Naive B cell (primary cell): ENCODE measurements around the gene CMKLR1. TPM values are rescaled to one million over a fixed set of nuclear protein-coding genes. Genes with fewer than 3 reads are reported as not detected.

Experiments
- ATAC-seq, 2 donors: fragments of 150-1000 bp; cut with Tn5 transposase; 2 replicates each; pipeline ENCODE4 v1.10.0; 2021; ENCODE audit warnings: low read depth in 2 of 2, mild to moderate bottlenecking in 2 of 2, moderate library complexity in 2 of 2
- DNase-seq: peaks from one replicate; pipeline ENCODE4 v3.0.0; 2022
- H3K27ac Mint-ChIP-seq, 6 donors: one replicate each; pipeline ENCODE4 v1.8.0; 2020 to 2022; ENCODE audit warnings: mild to moderate bottlenecking in 6 of 6, mixed read lengths in 6 of 6, moderate library complexity in 5 of 6, inconsistent platforms in 2 of 6
- H3K27me3 Mint-ChIP-seq, 3 donors: one replicate each; pipeline ENCODE4 v1.8.0; 2021 to 2022; ENCODE audit warnings: mixed read lengths in 3 of 3, mild to moderate bottlenecking in 1 of 3
- H3K36me3 Mint-ChIP-seq, 2 donors: one replicate each; pipeline ENCODE4 v1.8.0; 2020 to 2022; ENCODE audit warnings: mixed read lengths in 2 of 2, inconsistent platforms in 1 of 2, mild to moderate bottlenecking in 1 of 2
- H3K4me1 Mint-ChIP-seq, 3 donors: one replicate each; pipeline ENCODE4 v1.8.0; 2020 to 2022; ENCODE audit warnings: mixed read lengths in 3 of 3, inconsistent platforms in 1 of 3, mild to moderate bottlenecking in 1 of 3, moderate library complexity in 1 of 3
- H3K4me3 Mint-ChIP-seq, 8 donors: one replicate each; pipeline ENCODE4 v1.8.0; 2020 to 2022; ENCODE audit warnings: mild to moderate bottlenecking in 8 of 8, mixed read lengths in 8 of 8, moderate library complexity in 8 of 8, inconsistent platforms in 2 of 8
- H3K9me3 Mint-ChIP-seq, 7 donors: one replicate each; pipeline ENCODE4 v1.8.0; 2020 to 2022; ENCODE audit warnings: mixed read lengths in 7 of 7, mild to moderate bottlenecking in 5 of 7, inconsistent platforms in 2 of 7, moderate library complexity in 1 of 7
- polyA plus RNA-seq, 6 donors: library from polyadenylated mRNA; unstranded; fragments of 300-500 nt; fragmentation: Illumina TruSeq; gene quantifications; one replicate each; pipeline ENCODE4 v1.2.3, GENCODE V29; 2021; ENCODE audit warnings: low read depth in 6 of 6

The CMKLR1 gene
- polyA plus RNA-seq, 6 donors from 2014 or later, result 0.09 TPM; not detected in 5

DNA sequence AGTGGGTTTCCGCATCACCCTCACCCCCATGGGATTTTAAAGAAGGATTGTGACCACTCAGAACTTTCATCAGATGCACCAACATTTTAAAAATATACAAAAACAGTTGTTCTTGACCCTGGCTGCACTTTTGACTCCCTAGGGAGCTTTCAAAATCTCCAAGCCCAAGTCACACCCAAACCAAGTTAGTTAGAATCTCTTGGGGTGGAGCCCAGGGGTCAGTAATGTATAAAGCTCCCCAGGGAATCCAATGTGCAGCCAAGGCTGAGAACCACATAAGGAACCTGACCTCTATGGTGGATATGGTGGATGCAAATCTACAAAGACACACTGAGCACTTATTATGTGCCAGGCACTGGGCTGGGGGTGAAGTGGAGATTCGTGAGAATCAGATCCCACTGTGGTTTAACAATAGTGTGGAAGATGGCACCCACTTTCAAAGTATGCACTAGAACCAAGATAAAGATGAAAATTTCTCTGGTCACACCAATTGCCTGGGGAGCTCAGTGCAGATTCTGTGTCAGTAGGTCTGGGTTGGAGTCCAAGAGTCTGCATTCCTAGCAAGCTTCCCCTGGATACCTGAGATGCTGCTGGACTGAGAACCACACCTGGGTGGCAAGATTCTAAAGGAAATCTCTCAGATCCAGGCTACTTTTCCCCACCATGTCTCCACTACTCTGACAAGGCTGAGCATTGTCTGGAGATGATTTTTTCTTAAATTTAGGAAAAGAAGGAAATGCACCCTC is 18.9 kb upstream of the CMKLR1 start:
- no peak overlapping the region for H3K4me3 Mint-ChIP-seq
- H3K4me1 Mint-ChIP-seq, result no peaks in the 10 kb centered on the region
- DNase-seq (no peak), ATAC-seq (no peak)
- H3K27ac Mint-ChIP-seq, result peak overlapping the region in 1 of 6 donors; percentile 47
- peaks cover 25 to 42% (median 26%) of the 10 kb centered on the region in 3 donors for H3K27me3 Mint-ChIP-seq
- H3K9me3 Mint-ChIP-seq, result peaks cover 0 to 3% (median 0%) of the 10 kb centered on the region in 7 donors
- no peaks in the 10 kb centered on the region for H3K36me3 Mint-ChIP-seq

DNA sequence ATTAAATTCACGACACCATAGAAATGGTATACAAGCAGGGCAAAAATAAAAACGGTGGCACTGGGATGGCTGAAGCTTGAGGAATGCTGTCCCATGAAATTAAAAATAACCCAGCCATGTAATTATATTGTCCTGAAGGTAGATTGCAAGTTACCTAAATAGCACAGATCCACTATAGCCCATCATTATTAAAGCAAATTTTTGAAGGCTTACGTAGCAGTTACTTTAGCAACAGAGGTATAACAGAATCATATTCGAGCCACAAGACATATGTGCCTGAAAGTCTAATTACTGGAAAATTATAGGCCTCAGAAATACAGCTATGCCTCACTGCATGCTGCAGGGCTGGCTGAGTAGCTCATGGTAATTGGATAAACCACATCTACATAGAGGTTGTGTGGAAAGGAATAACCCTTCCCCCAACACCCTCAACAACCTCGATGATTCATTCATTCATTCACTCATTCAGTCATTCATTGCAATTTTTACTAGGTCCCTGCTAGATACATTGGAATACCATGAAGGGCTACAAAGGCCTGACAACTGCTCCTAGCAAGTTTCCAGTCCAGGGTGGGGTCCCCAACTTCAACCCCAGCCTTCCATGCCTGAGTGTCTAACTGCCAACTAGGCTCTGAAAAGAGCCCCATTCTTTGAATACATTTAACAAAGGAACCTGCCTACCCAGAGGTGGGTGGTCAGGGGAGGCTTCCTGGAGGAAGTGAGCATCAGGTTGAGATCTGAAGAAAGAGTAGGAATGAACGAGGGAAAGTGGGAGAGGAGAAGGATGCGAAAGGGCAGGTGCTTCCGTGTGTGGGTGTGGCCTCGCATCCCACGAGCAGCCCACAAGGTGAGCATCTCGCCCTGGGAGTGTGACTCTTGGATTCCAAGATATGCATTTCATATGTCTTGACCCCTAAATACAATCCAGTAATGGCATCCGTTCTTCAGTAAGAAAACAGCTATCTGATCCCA is 18.0 kb upstream of the CMKLR1 start:
- DNase-seq (no peak), ATAC-seq (no peak)
- Mint-ChIP-seq H3K9me3 (peaks cover 0 to 3% (median 0%) of the 10 kb centered on the region in 7 donors), H3K4me3 (no peak overlapping the region), H3K4me1 (no peaks in the 10 kb centered on the region), H3K27me3 (peaks cover 21 to 44% (median 32%) of the 10 kb centered on the region in 3 donors), H3K27ac (no peak overlapping the region), H3K36me3 (no peaks in the 10 kb centered on the region)

- Mint-ChIP-seq H3K27ac (no peak overlapping the region), H3K27me3 (peaks cover 26 to 49% (median 28%) of the 10 kb centered on the region in 3 donors), H3K4me1 (no peaks in the 10 kb centered on the region), H3K36me3 (no peaks in the 10 kb centered on the region), H3K9me3 (peaks cover 0 to 8% (median 3%) of the 10 kb centered on the region in 7 donors), H3K4me3 (no peak overlapping the region)
- DNase-seq (no peak), ATAC-seq (no peak)
These were observed 16.0 kb upstream of the CMKLR1 start for GRCh38 chr12:108355069-108355468.

DNA sequence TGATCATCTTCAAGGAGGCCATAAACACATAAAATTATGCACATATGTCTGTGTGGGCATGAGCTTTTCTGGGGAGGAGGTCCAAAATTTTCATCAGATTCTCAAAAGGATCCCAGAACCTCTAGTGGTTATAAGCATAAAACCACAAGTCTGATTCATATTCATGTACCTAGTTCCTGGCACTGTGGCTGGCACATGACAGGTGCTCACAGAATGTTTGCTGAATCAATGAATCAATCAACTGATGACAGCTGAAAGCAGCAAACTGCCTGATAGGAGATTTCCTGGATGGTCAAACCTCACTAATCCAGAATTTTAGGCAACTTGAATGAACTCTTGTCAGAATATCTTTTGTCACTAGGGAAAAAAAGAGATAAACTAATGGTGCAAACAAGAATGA is 13.5 kb upstream of the CMKLR1 start:
- Mint-ChIP-seq H3K4me3 (no peak overlapping the region), H3K36me3 (no peaks in the 10 kb centered on the region), H3K27me3 (peaks cover 13 to 35% (median 27%) of the 10 kb centered on the region in 3 donors), H3K9me3 (peaks cover 2 to 17% (median 6%) of the 10 kb centered on the region in 7 donors), H3K4me1 (no peaks in the 10 kb centered on the region), H3K27ac (no peak overlapping the region)
- ATAC-seq (no peak), DNase-seq (no peak)

- Mint-ChIP-seq H3K9me3 (peaks cover 2 to 17% (median 5%) of the 10 kb centered on the region in 7 donors), H3K36me3 (no peaks in the 10 kb centered on the region)
These were observed 11.4 kb upstream of the CMKLR1 start for GRCh38 chr12:108350511-108350910.

GRCh38 chr12:108349278-108349688 is 10.2 kb upstream of the CMKLR1 start:
- H3K4me1 Mint-ChIP-seq, result no peaks in the 10 kb centered on the region
- DNase-seq, result no peak
- peaks cover 21 to 28% (median 28%) of the 10 kb centered on the region in 3 donors for H3K27me3 Mint-ChIP-seq
- H3K36me3 Mint-ChIP-seq, result no peaks in the 10 kb centered on the region
- H3K4me3 Mint-ChIP-seq, result no peak overlapping the region
- no peak for ATAC-seq
- no peak overlapping the region for H3K27ac Mint-ChIP-seq
- H3K9me3 Mint-ChIP-seq, result peaks cover 2 to 22% (median 7%) of the 10 kb centered on the region in 7 donors

More at GRCh38 chr12:108350511-108350910, 11.4 kb upstream of the CMKLR1 start:
- peaks cover 17 to 33% (median 21%) of the 10 kb centered on the region in 3 donors for H3K27me3 Mint-ChIP-seq
- ATAC-seq, result no peak
- DNase-seq, result no peak
- H3K4me1 Mint-ChIP-seq, result no peaks in the 10 kb centered on the region
- no peak overlapping the region for H3K27ac Mint-ChIP-seq
- no peak overlapping the region for H3K4me3 Mint-ChIP-seq

- DNase-seq (no peak), ATAC-seq (no peak)
- H3K27ac Mint-ChIP-seq, result no peak overlapping the region
- H3K27me3 Mint-ChIP-seq, result peaks cover 21 to 27% (median 25%) of the 10 kb centered on the region in 3 donors
- H3K4me1 Mint-ChIP-seq, result no peaks in the 10 kb centered on the region
- peaks cover 2 to 22% (median 7%) of the 10 kb centered on the region in 7 donors for H3K9me3 Mint-ChIP-seq
- H3K36me3 Mint-ChIP-seq, result no peaks in the 10 kb centered on the region
- H3K4me3 Mint-ChIP-seq, result no peak overlapping the region
These were observed 9.7 kb upstream of the CMKLR1 start for GRCh38 chr12:108348842-108349241.

DNA sequence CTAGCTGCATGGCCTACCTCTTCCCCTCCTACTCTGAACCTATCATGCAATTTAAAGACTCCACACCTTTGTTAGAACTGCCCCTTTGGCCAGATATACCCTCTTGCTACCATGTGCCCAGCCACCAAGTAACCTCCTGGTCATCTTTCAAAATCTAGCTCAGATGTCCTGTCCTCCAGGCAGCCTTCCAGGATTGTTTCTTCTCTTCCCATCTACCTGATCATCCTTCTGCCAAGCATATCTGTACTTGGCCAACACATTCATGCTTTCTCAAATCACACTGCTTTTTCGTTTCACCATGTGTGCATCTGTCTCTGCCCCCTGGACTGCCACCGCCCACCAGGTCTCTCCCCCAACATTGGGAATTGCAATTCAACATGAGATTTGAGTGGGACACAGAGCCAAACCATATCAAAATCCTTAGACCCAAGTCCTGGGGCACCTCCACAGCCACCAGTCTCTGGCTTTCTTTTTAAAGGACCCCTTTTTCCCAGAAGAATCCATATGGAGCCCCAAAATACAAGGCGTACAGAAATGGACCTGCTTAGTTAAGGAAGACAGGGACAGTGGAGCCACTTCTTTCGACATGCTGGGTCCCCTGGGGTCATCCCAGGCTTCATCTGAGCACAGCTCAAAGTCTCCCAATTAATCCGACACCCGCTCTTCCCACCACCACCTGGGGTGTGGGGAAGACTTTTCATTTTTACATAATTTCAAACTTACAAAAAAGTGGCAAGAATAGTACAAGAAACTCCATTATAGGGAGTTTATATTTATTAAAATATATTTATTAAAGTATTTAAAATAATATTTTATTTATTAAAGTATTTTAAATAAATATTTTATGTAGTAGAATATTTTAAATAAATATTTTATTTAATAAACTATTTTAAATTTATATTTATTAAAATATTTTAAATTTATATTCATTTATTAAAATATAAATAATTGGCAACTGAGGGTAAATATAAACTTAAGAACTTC is 7.9 kb upstream of the CMKLR1 start:
- Mint-ChIP-seq H3K36me3 (no peaks in the 10 kb centered on the region), H3K27ac (no peak overlapping the region)

GRCh38 chr12:108345716-108346633 is 6.9 kb upstream of the CMKLR1 start:
- Mint-ChIP-seq H3K36me3 (no peaks in the 10 kb centered on the region), H3K4me1 (no peaks in the 10 kb centered on the region), H3K9me3 (peaks cover 0 to 22% (median 7%) of the 10 kb centered on the region in 7 donors), H3K27me3 (peaks cover 16 to 26% (median 16%) of the 10 kb centered on the region in 3 donors), H3K27ac (peak overlapping the region in 2 of 6 donors; percentile 30 to 40), H3K4me3 (no peak overlapping the region)
- DNase-seq (no peak), ATAC-seq (no peak)

More for the DNA sequence above, 7.9 kb upstream of the CMKLR1 start:
- DNase-seq (no peak), ATAC-seq (no peak)
- Mint-ChIP-seq H3K4me1 (no peaks in the 10 kb centered on the region), H3K9me3 (peaks cover 2 to 22% (median 7%) of the 10 kb centered on the region in 7 donors), H3K4me3 (no peak overlapping the region), H3K27me3 (peaks cover 16 to 20% (median 17%) of the 10 kb centered on the region in 3 donors)

GRCh38 chr12:108342985-108343384 is 3.9 kb upstream of the CMKLR1 start:
- DNase-seq, result no peak
- H3K36me3 Mint-ChIP-seq, result no peaks in the 10 kb centered on the region
- no peak for ATAC-seq
- peaks cover 0 to 5% (median 3%) of the 10 kb centered on the region in 7 donors for H3K9me3 Mint-ChIP-seq
- no peak overlapping the region for H3K27ac Mint-ChIP-seq
- H3K27me3 Mint-ChIP-seq, result peaks cover 31 to 56% (median 42%) of the 10 kb centered on the region in 3 donors
- no peak overlapping the region for H3K4me3 Mint-ChIP-seq
- no peaks in the 10 kb centered on the region for H3K4me1 Mint-ChIP-seq

GRCh38 chr12:108341854-108342847 is 3.0 kb upstream of the CMKLR1 start:
- Mint-ChIP-seq H3K27me3 (peaks cover 37 to 64% (median 50%) of the 10 kb centered on the region in 3 donors), H3K27ac (no peak overlapping the region), H3K9me3 (peaks cover 0 to 5% (median 3%) of the 10 kb centered on the region in 7 donors), H3K4me1 (no peaks in the 10 kb centered on the region), H3K36me3 (no peaks in the 10 kb centered on the region), H3K4me3 (no peak overlapping the region)
- no peak for ATAC-seq
- DNase-seq, result no peak
